ENCODE results near the gene ACKR3. TPM values are rescaled to one million over a fixed set of nuclear protein-coding genes. Genes with fewer than 3 reads are reported as not detected.

ACKR3 gene
- total RNA-seq, 1 experiment from 2014 or later: not detected

DNA sequence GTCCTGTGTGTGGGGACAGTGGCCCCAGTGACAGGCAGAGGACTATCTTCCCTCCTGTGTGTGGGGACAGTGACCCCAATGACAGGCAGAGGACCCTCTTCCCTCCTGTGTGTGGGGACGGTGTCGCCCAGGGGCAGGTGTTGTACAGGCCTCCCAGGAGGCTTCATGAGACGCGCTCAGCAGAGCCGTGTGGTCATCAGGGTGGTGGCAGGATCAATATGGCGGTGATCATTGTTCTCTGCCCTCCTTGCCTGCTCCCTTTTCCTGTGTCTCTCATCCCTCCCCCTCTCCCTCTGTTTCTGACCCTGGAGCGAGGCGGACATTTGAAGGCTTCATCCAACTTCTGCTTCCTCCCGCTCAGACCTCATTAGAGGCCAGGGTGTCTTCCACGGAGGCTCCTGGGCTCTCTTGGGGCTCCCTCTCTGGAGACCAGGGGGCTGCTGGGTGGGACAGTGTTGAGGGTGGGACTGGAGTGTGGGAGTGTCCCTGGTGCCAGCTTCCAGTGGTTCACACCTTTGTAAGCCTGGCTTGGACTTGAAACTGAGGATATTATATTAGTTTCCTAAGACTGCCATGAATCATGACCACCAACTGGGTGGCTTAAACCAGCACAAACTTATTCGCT, 59.5 kb downstream of the ACKR3 start:
- DNase-seq (ENCODE audit: low read depth): no peak

DNA sequence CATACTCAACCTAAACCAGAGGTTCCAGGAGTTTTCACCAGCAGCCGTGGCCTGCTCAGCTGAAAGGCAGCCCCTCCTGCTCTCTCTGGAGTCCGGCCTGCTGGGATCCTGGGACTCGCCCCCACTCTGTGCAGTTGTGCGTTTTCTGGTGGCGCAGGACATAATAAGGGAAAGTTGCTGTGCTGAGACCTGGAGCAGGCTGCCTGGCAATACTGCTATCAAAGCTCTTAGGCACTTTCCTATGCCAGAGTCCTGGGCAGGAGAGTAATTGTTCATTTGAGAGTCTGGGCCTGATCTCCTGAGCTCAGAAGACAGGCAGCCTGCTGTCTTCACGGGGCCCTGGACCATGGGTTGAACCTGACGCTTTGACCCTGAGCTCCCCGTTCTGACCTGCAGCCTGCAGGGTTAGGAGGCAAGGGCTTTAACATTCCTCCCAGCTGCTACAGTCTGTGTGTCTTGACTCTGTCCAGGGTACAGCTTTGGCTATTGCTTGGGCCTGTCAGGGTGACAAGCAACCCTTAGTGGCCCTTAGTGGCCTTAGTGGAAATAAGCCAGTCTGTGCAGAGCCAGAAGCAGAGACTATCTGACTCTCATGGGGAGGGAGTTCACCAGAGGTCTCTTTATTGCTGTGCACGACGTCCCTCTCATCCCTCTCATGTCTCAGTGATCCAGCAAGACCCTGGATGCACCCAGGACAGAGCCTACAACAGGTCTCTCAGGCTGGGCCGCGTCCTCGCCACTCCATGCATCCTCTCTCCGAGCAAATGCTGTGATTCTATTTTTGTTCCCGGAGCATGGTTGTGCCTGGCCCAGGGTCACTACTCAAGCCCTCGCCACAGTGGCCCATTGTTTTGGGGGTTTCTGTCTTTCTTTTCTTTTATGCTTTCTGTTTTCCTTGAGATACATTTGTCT, 60.6 kb downstream of the ACKR3 start:
- no peak for DNase-seq (ENCODE audit: low read depth)

DNA sequence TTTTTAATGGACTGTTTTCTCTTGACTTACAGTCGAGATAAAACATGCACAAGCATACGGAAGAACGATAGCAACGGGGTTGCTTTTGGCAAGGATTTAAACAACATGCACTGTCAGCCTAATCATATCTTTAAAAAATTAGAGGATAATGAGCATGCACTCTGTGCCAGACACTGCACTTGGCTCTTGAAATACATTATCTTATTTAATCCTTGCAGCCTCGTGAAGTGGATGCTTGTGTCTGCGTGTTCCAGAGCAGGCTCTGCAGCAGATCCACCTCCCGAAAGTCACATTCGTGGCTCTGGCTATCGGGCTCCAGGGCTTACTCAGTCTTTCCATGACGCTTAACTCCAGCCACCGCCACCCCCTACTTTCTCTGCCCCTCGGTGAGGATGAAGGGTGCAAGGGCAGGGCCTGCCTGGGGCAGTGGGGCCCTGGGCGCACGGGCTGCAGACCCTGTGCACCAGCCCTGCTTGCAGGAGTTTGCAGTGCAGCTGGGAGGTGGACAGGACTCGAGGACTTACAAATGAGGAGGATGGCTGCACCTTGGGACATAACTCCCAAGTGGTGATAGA, 61.7 kb downstream of the ACKR3 start:
- DNase-seq (ENCODE audit: low read depth): no peak

DNA sequence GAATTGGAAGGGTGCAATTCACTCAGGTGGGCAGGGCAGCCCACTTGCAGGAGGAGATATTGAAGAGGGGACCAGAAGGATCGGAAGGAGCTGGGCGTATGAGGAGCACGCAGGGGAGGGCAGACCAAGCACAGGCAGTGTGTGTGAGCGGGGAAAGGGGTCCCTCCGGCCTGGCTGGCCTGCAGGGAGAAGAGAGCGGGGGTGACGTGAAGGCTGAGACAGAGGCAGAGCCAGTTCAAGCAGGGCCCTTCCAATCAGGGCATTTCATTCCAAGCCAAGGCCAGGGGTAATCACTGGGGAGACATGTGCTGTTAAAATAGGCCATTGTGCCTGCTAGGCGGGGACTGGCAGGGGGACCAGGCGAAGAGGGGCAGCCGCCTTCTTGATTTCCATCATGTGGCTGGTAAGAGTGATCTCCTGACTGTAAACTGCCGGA, 62.2 kb downstream of the ACKR3 start:
- no peak for DNase-seq (ENCODE audit: low read depth)

Measured in LHCN-M2 (cell line).